OCI-LY3 (cell line): Measurements from ENCODE around the gene SIGLEC11.

ENCODE experiments used
- EZH2phosphoT487 ChIP-seq: fragments of 200-600 bp; shearing (Covaris generic); IDR thresholded peaks from 2 replicates; pipeline ENCODE4 v1.6.1; 2018; ENCODE audit warnings: antibody characterized with exemption, mixed run types, low read depth
- TF ChIP-seq, protein P1 (sequence below): fragments of 200-600, 300-600 bp; sonication (generic); IDR thresholded peaks from 2 replicates; pipeline ENCODE4 v1.5.1; 2014; ENCODE audit warnings: antibody characterized with exemption, low read length, low read depth

DNA sequence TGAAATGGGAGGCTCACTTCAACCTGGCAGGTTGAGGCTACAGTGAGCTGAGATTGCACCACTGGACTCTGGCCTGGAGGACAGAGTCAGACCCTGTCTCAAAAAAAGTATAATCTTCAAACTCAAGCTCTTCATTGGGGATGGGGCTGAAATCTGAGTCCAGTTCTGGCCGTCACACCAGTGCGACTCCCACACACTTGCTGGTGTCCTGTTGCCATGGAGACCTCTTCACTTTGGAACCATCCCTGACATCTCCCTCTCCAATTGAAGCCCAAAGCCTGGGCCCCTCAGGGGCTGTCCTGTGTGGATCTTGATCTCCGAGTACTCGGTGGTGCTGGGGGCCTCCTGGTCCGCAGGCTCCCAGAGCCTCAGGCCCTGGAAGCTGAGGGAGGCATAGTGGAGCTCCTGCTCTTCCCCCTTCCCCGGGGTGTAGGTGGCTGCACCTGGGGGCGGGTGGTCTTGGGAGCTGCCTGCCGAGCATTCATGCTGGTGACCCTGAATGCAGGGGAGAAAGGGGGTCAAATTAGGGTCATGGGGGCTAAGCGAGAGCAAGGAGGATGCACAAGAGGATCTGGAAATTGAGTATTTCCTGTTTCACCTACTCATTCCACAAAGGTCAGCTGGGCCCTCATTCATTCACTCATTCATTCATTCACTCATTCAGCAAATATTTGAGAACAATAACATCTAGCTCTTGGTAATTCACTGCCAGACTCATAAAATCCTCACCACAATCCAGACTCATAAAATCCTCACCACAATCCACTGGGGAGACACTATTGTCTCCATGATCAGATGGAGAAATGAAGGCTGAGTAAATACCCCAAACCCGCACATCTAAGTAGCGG lies 11.0 kb downstream of the SIGLEC11 start:
- TF ChIP-seq, protein P1, sequence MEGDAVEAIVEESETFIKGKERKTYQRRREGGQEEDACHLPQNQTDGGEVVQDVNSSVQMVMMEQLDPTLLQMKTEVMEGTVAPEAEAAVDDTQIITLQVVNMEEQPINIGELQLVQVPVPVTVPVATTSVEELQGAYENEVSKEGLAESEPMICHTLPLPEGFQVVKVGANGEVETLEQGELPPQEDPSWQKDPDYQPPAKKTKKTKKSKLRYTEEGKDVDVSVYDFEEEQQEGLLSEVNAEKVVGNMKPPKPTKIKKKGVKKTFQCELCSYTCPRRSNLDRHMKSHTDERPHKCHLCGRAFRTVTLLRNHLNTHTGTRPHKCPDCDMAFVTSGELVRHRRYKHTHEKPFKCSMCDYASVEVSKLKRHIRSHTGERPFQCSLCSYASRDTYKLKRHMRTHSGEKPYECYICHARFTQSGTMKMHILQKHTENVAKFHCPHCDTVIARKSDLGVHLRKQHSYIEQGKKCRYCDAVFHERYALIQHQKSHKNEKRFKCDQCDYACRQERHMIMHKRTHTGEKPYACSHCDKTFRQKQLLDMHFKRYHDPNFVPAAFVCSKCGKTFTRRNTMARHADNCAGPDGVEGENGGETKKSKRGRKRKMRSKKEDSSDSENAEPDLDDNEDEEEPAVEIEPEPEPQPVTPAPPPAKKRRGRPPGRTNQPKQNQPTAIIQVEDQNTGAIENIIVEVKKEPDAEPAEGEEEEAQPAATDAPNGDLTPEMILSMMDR, result no peak
- no peak for TF ChIP-seq EZH2phosphoT487
